HG02610 (cell line): ENCODE results near the gene GDPD3.
"Not testable (repeated sequence)": the region's sequence is repeated elsewhere in the genome, so short reads cannot be mapped to it uniquely, and the experiment has no call there.

Experiments
- ATAC-seq: cut with Tn5 transposase; IDR thresholded peaks from one replicate; pipeline ENCODE4 v1.9.1; 2021; ENCODE audit warnings: mild to moderate bottlenecking, moderate library complexity; ENCODE audit not compliant: unreplicated experiment

The GDPD3 gene

GRCh38 chr16:30113031-30113710, at the start of gene GDPD3:
TSS of gene GDPD3 (minus strand) at chr16:30113537. CDS start at chr16:30113478, 59 bp downstream.
- no peak for ATAC-seq

- ATAC-seq: no peak
These were observed 43.9 kb upstream of the GDPD3 start for GRCh38 chr16:30157214-30157613.

DNA sequence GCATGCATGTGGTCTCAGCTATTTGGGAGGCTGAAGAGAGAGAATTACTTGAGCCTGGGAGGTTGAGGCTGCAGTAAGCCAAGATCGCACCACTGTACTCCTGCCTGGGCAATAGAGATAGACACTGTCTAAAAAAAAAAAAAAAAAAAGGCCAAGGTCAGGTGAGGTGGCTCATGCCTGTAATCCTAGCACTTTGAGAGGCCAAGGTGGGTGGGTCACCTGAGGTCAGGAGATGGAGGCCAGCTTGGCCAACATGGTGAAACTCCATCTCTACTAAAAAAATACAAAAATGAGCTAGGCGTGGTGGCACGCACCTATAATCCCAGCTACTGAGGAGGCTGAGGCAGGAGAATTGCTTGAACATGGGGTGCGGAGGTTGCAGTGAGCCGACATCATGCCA, 41.9 kb upstream of the GDPD3 start:
- ATAC-seq: no peak

DNA sequence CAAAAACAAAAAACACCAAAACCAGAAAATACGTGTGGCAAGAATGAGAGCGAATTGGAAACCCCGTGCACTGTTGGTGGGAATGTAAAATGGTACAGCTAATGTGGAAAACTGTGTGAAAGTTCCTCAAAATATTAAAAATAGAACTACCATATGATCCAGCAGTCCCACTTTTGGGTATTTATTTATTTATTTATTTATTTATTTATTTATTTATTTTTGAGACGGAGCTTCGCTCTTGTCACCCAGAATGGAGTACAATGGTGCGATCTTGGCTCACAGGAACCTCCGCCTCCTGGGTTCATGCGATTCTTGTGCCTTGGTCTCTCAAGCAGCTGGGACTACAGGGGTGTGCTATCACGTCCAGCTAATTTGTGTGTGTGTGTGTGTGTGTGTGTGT, 39.2 kb upstream of the GDPD3 start:
- no peak for ATAC-seq

DNA sequence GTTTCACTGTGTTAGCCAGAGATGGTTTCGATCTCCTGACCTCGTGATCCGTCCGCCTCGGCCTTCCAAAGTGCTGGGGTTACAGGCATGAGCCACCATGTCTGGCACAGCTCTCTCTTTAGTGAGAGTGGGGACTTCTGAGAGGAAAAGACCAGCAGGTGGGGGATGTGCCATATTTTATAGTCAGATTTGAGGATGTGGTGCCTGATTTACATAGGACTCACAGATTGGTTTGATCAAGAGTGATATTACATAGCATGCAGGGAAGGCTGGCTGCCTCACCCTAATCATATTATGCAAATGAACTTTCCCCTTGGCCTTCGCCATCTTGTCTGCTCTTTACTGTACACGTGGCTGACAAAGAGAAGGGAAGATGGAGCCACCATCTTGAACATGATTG, 37.8 kb upstream of the GDPD3 start:
- no peak for ATAC-seq

- no peak for ATAC-seq
These were observed 36.1 kb upstream of the GDPD3 start for GRCh38 chr16:30149250-30149930.

- no peak for ATAC-seq
These were observed 34.6 kb upstream of the GDPD3 start for GRCh38 chr16:30147843-30148510.

DNA sequence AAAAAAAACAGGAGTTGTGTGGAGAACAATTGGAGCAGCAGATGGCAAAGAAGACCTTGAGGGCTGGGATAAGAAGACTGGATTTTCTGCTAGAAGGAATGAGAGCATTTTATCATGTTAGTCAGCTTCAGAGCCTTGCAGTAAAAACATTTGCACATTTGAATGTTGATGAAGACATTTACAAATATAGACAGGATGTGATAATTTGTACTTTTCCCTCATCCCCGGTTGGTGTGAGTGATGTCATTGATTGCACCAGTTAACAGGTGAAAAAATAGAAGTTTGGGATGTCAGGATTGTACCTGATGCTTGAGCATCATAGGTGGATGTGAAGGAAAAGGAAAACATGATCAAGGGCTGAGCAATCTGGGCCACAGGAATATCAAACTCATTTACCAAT, 32.3 kb upstream of the GDPD3 start:
- no peak for ATAC-seq

- ATAC-seq: no peak
These were observed 31.6 kb upstream of the GDPD3 start for GRCh38 chr16:30144917-30145316.

- ATAC-seq: no peak
These were observed 30.7 kb upstream of the GDPD3 start for GRCh38 chr16:30144017-30144416.

DNA sequence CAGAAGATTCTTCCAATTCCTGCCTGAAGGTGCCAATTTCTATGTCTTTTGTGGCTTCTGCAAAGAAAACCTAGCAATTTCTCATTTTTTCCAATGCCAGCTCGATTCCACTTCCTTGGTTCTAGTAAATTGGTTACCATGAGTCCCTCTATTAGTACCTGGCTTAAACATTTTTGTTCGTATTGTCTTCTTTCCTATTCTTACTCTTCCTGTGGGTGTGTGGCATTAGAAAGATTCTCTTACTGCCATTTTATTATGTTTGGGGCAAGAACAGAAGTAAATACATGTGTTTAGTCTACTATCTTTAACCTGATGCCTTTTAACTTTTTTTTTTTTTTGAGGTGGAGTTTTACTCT, 30.0 kb upstream of the GDPD3 start:
- ATAC-seq: no peak

DNA sequence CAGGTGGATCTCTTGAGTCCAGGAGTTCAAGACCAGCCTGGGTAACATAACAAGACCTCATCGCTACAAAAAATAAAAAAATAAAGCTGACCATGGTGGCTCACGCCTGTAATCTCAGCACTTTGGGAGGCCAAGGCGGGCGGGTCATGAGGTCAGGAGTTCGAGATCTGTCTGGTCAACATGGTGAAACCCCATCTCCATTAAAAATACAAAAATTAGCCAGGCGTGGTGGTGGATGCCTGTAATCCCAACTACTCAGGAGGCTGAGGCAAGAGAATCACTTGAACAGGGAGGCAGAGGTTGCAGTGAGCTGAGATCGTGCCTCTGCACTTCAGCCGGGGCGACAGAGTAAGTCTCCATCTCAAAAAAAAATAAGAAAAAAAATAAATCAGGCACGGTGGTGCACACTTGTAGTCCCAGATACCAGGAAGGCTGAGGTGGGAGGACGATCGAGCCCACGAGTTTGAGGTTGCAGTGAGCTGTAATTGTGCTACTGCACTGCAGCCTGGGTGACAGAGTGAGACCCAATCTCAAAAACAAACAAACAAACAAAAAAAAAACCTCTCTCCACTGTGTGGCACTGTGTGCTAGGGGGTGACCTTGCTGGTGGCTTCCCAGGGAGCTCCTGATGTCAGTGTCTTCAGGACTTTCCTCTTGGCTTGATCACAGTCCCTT, 29.5 kb upstream of the GDPD3 start:
- no peak for ATAC-seq

DNA sequence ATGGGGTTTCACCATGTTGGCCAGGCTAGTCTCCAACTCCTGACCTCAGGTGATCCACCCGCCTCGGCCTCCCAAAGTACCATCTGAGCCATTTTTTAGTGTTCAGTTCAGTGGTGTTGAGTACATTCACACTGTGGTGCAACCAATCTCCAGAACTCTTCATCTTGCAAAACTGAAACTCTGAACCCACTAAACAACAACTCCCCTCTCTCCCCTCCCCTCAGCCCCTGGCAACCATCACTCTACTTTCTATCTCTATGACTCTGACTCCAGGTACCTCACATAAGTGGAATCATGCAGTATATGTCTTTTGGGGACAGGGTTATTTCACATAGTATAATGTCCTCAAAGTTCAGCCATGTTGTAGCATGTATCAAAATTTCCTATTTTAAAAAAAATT, 28.4 kb upstream of the GDPD3 start:
- no peak for ATAC-seq

DNA sequence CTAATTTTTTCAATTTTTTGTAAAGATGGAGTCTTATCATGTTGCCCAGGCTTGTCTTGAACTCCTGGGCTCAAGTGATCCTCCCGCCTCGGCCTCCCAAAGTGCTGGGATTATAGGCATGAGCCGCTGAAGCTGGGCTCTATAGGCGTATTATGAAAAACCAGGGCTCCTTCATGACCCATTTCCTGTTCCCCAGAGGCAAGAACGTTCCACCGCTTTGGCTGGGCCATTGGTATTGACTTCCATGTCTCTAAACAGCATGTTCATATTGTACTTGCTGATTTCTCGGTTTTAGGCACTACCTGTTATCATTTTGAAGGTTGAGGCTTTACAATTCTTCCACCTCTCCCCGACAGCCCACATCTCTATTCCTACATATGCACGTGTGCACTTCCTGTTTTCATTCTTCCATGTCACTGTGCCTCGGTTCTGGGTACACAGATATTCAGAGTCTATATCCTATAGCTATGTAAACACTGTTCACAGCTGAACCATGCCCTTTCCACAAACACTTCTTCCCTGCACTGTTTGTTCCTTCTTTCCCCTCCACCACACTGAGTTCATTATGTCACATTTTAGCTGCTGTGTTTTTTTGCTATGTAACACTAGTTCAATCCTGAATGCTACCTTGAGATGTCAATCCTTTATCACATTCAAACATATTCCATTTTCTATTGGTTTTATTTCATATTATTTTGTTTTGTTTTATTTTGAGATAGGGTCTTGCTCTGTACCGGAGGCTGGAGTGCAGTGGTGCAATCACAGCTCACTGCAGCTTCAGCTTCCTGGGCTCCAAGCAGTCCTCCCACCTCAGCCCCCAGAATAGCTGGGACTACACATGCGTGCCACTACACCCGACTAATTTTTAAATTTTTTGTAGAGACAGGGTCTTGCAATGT, 26.5 kb upstream of the GDPD3 start:
- ATAC-seq: no peak

DNA sequence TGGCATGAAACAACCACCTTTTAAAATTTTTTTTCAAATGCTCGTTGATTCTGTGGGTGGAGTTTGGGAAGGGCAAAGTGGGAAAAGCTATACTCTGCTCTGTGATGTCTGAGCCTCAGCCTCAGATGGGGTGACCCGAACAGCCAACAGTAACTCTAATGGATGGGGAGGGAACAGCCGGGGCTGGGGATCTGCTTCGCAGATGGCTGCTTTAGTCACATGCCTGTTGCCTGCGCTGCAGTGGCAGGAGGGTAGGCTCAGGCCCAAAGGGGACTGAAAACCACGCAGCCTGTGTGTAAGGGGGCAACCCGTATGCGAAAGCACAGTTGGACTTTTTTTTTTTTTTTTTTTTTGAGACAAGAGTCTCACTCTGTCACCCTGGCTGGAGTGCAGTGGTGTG, 24.6 kb upstream of the GDPD3 start:
- no peak for ATAC-seq

DNA sequence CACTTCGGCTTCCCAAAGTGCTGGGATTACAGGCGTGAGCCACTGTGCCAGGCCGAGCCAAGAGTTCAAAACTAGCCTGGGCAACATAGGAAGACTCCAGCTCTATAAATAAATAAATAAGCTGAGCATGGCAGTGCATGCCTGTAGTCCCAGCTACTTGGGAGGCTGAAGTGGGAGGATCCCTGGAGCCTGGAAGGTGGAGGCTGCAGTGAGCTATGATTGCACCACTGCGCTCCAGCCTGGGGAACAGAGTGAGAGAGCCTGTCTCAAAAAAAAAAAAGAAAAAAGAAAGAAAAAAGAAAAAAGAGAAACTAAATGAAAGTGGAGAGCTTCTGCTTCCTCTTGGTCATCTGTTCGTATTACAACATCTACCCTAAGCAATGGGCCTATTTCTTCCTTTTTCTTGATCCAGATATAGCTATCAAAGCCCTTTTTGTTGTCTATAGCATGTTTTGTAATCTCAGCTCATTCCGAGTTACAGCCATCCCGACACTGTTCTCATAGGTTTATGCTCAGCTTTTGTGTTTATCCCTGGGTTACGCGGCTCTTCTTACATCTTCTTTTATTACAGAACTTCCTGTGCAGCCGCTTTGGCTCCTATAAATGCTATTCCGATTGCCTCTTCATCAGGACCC, 23.8 kb upstream of the GDPD3 start:
- no peak for ATAC-seq

DNA sequence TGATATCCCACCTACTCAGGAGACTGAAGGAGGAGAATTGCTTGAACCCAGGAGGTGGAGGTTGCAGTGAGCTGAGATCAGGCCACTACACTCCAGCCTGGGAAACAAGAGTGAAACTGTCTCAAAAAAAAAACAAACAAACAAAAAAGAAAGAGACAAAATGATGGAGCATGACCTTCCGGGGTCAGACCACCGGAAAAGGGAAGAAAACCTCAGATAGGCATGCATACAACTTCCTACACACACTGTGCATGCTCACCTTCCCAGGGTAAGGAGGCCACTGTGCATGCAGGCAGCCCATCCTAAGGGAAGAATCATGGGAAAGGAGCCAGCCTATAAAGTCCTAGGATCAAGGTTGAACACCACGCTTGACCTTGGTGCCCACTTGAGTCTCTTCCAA, 19.3 kb upstream of the GDPD3 start:
- no peak for ATAC-seq

GRCh38 chr16:30131869-30132475, 18.6 kb upstream of the GDPD3 start:
- no peak for ATAC-seq

DNA sequence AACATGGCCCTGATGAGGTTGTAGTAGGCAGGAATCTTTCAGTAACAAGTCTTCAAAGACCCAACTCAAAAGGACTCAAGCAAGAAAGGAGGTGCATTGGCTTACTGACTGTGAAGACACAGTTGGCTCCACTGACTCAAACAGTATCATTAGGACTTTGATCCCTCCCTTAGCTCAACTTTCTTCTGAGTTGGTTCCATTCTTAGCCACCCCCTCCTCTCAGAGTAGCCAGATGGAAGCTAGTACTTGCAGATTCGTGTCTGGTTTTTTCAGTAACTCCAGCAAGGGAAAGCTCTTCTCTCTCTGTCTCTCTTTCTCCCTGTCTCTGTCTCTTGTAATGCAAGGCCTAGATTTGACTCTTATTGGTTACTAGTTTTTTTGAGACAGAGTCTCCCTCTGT, 14.7 kb upstream of the GDPD3 start:
- no peak for ATAC-seq

DNA sequence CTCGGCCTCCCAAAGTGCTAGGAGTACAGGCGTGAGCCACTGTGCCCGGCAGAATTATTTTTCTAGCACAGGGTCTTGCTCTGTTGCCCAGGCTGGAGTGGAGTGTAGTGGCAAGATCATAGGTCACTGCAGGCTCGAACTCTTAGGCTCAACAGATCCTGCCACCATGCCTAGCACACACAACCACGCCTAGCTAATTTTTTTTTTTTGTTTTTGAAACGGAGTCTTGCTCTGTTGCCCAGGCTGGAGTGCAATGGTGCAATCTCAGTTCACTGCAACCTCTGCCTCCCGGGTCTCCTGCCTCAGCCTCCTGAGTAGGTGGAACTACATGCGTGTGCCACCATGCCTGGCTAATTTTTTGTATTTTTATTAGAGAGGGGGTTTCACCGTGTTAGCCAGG, 12.4 kb upstream of the GDPD3 start:
- ATAC-seq: not testable (repeated sequence)
